Colonic mucosa (tissue), 4 donors: Measurements from ENCODE around the gene COX8A. TPM values are rescaled to one million over a fixed set of nuclear protein-coding genes. Genes with fewer than 3 reads are reported as not detected.

Experiments used
- DNase-seq: peaks from one replicate; pipeline ENCODE4 v3.0.0-alpha.2; 2020
- H3K27ac ChIP-seq: fragments of 200-600 bp; one replicate; pipeline ENCODE4 v1.8.0; 2021
- H3K27me3 ChIP-seq: fragments of 200-600 bp; one replicate; pipeline ENCODE4 v1.8.0; 2021
- H3K36me3 ChIP-seq: fragments of 200-600 bp; one replicate; pipeline ENCODE4 v1.8.0; 2021
- H3K4me1 ChIP-seq: fragments of 200-600 bp; one replicate; pipeline ENCODE4 v1.8.0; 2021; ENCODE audit warnings: mild to moderate bottlenecking
- H3K4me3 ChIP-seq: fragments of 200-600 bp; one replicate; pipeline ENCODE4 v1.8.0; 2021
- H3K9ac ChIP-seq, 2 donors: one replicate each; pipeline ENCODE4 v1.7.0; 2013; ENCODE audit warnings: control low read depth in 2 of 2, low read depth in 2 of 2, low read length in 2 of 2
- H3K9me3 ChIP-seq: fragments of 200-600 bp; one replicate; pipeline ENCODE4 v1.8.0; 2021
- intact Hi-C: fragments of 100-400 bp; cut with DNase I; formaldehyde crosslinking; loops from one replicate; pipeline ENCODE4 v1.14.1; 2022
- total RNA-seq, 2 donors: library from RNA; stranded (reverse); fragmentation: NEBNext Ultra II Directional in 1 of 2; extraction: Animal tissue kit (Norgen Biotek cat#: 25700) in 1 of 2; gene quantifications; one replicate each; pipeline ENCODE4 v1.2.1, GENCODE V29; 2021
- TF ChIP-seq, protein P1 (sequence below): fragments of 200-600 bp; IDR thresholded peaks from one replicate; pipeline ENCODE4 v1.8.0; 2022; ENCODE audit warnings: antibody characterized with exemption, mild to moderate bottlenecking
- donor health status: healthy.
- donor health status: DM: no; HTN: no; CAD: no.
- donor health status: DM: no; HTN: no; CAD: no.

COX8A gene, protein sequence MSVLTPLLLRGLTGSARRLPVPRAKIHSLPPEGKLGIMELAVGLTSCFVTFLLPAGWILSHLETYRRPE
- total RNA-seq: 100 to 1,000 TPM; 647 to 875 TPM

DNA sequence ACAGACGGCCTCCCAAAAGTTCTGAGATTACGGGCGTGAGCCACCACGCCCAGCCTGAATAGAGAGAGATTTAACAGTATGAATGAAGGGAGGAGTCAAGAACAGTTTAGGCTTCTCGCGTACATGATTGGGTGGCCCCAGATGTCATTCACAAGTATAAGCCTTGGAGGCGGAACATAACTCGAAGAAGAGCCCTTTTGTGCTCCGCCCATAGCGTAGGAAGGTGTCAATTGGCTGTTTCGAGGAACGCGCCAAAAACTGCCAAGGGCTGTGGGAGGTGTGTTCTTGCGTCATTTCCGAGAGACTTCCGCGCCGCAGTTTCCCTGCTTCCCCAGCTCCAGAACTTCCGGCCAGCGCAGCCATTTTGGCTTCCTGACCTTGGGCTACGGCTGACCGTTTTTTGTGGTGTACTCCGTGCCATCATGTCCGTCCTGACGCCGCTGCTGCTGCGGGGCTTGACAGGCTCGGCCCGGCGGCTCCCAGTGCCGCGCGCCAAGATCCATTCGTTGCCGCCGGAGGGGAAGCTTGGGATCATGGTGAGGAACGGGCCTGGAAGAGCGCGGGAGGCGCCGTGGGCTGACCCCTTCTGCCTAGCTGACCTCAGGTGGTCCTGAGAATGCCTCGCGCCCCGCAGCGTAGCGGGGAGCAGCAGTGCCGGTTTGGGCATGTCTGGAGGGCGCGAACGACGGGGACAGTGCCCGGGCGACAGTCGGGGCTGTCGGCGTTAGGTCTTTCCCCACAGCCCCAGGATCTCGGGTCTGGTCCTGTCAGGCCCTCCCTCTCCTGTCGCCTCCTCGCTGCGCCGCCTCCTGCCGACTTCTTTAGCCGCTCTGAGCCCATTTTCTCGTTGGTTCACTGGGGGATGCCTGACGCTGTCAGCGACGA is at the start of gene COX8A:
Gene COX8A (plus strand): TSS at position 362 of the 885 bp plus-strand sequence. CDS start 61 bp downstream, at position 423.
- peak within 1 kb of the TSS; percentile 96 to 100 for H3K9ac ChIP-seq
- intact Hi-C loops: no loop called here
- H3K27me3 ChIP-seq: no peaks in the 10 kb centered on the region
- H3K27ac ChIP-seq: peak within 1 kb of the TSS; percentile 75
- DNase-seq: peak; percentile 99
- no peaks in the 10 kb centered on the region for H3K36me3 ChIP-seq
- TF ChIP-seq, protein P1, sequence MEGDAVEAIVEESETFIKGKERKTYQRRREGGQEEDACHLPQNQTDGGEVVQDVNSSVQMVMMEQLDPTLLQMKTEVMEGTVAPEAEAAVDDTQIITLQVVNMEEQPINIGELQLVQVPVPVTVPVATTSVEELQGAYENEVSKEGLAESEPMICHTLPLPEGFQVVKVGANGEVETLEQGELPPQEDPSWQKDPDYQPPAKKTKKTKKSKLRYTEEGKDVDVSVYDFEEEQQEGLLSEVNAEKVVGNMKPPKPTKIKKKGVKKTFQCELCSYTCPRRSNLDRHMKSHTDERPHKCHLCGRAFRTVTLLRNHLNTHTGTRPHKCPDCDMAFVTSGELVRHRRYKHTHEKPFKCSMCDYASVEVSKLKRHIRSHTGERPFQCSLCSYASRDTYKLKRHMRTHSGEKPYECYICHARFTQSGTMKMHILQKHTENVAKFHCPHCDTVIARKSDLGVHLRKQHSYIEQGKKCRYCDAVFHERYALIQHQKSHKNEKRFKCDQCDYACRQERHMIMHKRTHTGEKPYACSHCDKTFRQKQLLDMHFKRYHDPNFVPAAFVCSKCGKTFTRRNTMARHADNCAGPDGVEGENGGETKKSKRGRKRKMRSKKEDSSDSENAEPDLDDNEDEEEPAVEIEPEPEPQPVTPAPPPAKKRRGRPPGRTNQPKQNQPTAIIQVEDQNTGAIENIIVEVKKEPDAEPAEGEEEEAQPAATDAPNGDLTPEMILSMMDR: no peak
- no peaks in the 10 kb centered on the region for H3K9me3 ChIP-seq
- peak within 1 kb of the TSS; percentile 51 for H3K4me3 ChIP-seq
- peaks cover 10% of the 10 kb centered on the region for H3K4me1 ChIP-seq

DNA sequence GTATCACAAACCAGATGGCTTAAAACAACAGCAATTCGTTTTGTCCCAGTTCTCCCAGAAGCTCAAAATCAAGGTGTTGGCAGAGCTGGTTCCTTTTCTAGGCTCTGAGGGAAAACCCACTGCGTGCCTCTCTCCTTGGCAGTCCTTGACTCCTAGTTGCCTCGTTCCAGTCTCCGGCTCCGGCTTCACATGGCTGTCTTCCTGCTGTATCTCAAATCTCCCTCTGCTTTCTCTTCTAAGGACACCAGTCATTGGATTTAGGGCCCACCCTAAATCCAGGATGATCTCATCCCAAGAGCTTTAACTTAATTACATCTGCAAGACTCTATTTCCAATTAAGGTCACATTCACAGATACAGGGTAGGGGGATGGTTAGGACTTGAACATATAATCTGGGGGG is 44.8 kb upstream of the COX8A start:
- intact Hi-C loops: no loop called here
- DNase-seq: no peak
- H3K36me3 ChIP-seq: no peaks in the 10 kb centered on the region

GRCh38 chr11:63931045-63931444 is 43.4 kb upstream of the COX8A start:
- no peak for DNase-seq
- H3K36me3 ChIP-seq: no peaks in the 10 kb centered on the region
- H3K9me3 ChIP-seq: no peaks in the 10 kb centered on the region
- H3K27me3 ChIP-seq: no peaks in the 10 kb centered on the region
- H3K4me3 ChIP-seq: no peak overlapping the region
- no peak overlapping the region for H3K27ac ChIP-seq
- TF ChIP-seq, protein P1: no peak
- intact Hi-C loops: no loop called here
- no peaks in the 10 kb centered on the region for H3K4me1 ChIP-seq
- H3K9ac ChIP-seq: no peak overlapping the region

More for the DNA sequence above, 44.8 kb upstream of the COX8A start:
- Histone ChIP-seq H3K4me1 (no peaks in the 10 kb centered on the region), H3K9ac (no peak overlapping the region), H3K27me3 (no peaks in the 10 kb centered on the region), H3K4me3 (no peak overlapping the region), H3K27ac (no peak overlapping the region), H3K9me3 (no peaks in the 10 kb centered on the region)
- TF ChIP-seq, protein P1: no peak

DNA sequence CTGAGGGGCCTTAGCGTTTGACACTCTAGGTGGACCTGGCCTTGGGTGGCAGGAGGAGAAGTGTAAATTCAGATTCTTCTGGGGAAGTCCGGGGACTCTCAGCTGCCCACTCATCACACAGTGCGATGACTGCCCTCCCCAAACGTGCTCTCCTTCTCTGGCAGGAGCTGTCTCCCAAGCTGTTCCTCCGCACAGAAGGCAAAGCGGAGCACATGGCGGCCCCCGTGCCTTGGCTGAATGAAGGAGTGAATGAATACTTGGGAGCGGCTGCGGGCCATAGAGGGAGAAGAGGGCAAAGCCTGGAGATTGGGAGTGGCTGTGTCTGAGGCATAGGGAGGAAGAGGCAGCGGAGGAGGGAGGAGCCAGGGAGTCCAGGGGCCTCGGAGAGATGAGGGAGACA is 42.5 kb upstream of the COX8A start:
- no peak overlapping the region for H3K4me3 ChIP-seq
- H3K4me1 ChIP-seq: no peaks in the 10 kb centered on the region
- intact Hi-C loops: no loop called here
- no peaks in the 10 kb centered on the region for H3K27me3 ChIP-seq
- no peak for DNase-seq
- TF ChIP-seq, protein P1: no peak
- H3K9ac ChIP-seq: no peak overlapping the region
- H3K27ac ChIP-seq: no peak overlapping the region
- H3K36me3 ChIP-seq: no peaks in the 10 kb centered on the region
- no peaks in the 10 kb centered on the region for H3K9me3 ChIP-seq

- H3K9ac ChIP-seq: no peak overlapping the region
- no peak for DNase-seq
- H3K4me1 ChIP-seq: no peaks in the 10 kb centered on the region
- TF ChIP-seq, protein P1: no peak
- no peaks in the 10 kb centered on the region for H3K27me3 ChIP-seq
- H3K9me3 ChIP-seq: no peaks in the 10 kb centered on the region
- H3K36me3 ChIP-seq: no peaks in the 10 kb centered on the region
- H3K4me3 ChIP-seq: no peak overlapping the region
- H3K27ac ChIP-seq: no peak overlapping the region
- intact Hi-C loops: no loop called here
These were observed 41.0 kb upstream of the COX8A start for GRCh38 chr11:63933459-63933858.
